ENCODE results near the gene TBC1D10A. TPM values are rescaled to one million over a fixed set of nuclear protein-coding genes. Genes with fewer than 3 reads are reported as not detected.

TBC1D10A gene
- total RNA-seq, 1 donor, result 29.8 TPM

DNA sequence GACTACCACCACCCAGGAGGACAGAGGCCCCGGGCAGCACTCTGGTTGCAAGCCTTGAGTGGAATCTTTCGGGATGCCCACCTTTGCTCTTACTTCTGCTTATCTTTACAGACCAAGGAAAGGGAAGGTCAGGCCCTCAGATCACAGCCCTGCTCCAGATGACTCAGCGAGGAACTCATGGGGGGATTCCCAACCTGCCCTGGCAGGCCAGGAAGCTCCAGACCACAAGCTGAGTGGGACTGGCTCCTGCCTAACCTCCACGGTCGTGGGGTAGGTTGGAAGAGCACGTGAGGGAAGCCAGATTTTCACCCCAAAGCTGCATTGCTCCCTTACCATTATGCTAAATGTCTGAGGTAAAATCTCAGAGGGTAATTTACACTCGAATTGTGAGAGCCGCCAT lies 11.8 kb downstream of the TBC1D10A start:
- DNase-seq (ENCODE audit: low read depth), result peak; percentile 73
- TF ChIP-seq, protein P1, sequence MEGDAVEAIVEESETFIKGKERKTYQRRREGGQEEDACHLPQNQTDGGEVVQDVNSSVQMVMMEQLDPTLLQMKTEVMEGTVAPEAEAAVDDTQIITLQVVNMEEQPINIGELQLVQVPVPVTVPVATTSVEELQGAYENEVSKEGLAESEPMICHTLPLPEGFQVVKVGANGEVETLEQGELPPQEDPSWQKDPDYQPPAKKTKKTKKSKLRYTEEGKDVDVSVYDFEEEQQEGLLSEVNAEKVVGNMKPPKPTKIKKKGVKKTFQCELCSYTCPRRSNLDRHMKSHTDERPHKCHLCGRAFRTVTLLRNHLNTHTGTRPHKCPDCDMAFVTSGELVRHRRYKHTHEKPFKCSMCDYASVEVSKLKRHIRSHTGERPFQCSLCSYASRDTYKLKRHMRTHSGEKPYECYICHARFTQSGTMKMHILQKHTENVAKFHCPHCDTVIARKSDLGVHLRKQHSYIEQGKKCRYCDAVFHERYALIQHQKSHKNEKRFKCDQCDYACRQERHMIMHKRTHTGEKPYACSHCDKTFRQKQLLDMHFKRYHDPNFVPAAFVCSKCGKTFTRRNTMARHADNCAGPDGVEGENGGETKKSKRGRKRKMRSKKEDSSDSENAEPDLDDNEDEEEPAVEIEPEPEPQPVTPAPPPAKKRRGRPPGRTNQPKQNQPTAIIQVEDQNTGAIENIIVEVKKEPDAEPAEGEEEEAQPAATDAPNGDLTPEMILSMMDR (IDR thresholded peaks at IDR 0.05; ENCODE audit: insufficient read depth, low read depth, low read length), result no peak
- H3K4me3 ChIP-seq (ENCODE audit: low read depth, low read length), result no peak overlapping the region

DNA sequence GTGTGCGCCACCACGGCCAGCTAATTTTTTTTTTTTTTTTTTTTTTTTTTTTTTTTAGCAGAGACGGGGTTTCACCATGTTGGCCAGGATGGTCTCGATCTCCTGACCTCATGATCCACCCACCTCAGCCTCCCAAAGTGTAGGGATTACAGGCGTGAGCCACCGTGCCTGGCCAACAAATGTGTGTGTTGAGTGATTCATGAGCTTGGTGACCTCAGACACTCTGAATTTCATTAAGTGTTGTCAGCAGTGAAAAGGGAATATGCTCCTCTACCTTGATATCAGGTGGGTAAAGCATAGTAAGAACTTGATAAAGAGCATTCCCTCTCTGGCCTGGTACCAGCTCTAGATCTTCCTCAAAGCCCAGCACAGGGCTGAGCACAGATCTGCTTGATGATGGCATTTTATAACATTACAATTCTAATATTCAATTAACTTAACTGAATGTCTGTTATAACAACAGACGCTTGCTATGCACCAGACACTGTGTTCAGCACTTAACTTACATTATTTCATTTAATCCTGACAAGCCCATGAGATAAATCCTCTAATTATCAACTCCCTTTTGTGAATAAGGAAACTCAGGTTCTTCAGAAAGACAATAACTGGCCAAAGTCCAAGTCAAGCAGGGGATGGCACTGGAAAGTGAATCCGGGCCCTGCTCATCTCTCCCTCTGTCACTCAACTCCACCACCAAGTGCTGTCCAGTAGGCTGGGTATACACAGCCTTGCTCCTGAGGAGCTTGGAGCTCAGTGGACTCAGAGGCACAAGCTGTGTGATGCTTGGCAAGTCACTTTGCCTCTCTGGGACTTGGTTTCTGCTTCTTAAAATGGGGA lies 13.0 kb downstream of the TBC1D10A start:
- no peak for DNase-seq (ENCODE audit: low read depth)
- no peak overlapping the region for H3K4me3 ChIP-seq (ENCODE audit: low read depth, low read length)
- TF ChIP-seq, protein P1 (IDR thresholded peaks at IDR 0.05; ENCODE audit: insufficient read depth, low read depth, low read length), result no peak

DNA sequence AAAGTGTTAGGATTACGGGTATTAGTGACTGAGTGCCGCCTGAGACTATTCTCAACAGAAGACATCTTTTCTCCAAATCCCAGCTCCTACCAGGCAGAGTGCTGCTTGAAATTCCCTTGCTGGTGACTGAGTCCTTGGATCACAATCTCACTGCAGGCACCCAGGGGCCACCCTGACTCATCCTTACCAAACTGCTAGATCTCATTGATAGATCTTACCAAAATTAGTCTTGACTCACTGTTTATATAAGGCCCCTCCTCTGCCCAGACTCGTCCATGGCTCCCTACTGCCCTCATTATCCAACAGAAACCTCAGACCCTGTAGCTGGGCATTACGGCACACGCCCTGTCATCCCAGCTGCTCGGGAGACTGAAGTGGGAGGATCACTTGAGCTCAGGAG lies 14.7 kb downstream of the TBC1D10A start:
- no peak overlapping the region for H3K4me3 ChIP-seq (ENCODE audit: low read depth, low read length)
- TF ChIP-seq, protein P1 (IDR thresholded peaks at IDR 0.05; ENCODE audit: insufficient read depth, low read depth, low read length), result no peak
- peak; percentile 85 for DNase-seq (ENCODE audit: low read depth)

DNA sequence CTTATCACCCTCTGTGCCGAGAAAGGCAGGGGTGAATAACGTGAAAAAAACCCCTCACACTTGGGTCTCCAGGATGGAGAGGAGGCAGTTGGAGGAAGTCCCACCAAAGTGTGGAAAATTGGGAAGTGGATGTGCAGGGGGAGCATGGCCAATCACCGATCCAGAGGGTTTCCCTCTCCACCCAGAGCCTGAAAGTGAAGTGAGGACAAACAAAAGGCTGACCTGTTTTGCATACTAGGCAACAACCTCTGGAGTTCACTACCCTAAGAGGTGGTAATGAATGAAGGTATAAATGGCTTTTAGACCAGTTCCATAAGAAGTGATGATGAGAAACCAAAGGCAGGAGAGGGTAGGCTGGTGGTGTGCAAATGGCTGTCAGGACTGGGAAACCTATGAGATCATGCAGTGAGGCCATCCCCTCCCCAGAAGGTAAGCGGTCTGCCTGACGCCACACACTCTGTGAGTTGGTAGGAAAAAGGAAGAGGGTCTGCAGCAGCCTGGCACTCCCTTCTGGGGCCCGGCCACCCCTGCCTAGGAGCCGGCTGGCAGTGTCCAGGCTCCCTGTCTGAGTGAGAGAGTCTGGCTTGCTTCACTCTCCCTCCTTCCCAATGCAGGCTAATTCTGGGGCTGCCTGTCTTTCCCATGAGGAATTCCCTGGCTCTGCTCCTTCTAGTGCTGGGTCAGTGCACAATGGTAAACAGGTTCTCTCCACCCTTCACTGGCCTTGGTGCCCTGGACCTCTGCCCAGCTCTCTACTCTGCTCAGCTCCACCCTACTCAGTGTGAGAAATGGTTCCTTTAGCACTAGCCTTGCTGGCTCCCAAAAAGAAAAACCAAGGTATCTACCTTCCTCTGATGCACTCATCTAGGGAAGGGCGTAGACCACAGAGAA lies 15.6 kb downstream of the TBC1D10A start:
- peak; percentile 87 for DNase-seq (ENCODE audit: low read depth)
- TF ChIP-seq, protein P1 (IDR thresholded peaks at IDR 0.05; ENCODE audit: insufficient read depth, low read depth, low read length), result no peak
- no peak overlapping the region for H3K4me3 ChIP-seq (ENCODE audit: low read depth, low read length)

DNA sequence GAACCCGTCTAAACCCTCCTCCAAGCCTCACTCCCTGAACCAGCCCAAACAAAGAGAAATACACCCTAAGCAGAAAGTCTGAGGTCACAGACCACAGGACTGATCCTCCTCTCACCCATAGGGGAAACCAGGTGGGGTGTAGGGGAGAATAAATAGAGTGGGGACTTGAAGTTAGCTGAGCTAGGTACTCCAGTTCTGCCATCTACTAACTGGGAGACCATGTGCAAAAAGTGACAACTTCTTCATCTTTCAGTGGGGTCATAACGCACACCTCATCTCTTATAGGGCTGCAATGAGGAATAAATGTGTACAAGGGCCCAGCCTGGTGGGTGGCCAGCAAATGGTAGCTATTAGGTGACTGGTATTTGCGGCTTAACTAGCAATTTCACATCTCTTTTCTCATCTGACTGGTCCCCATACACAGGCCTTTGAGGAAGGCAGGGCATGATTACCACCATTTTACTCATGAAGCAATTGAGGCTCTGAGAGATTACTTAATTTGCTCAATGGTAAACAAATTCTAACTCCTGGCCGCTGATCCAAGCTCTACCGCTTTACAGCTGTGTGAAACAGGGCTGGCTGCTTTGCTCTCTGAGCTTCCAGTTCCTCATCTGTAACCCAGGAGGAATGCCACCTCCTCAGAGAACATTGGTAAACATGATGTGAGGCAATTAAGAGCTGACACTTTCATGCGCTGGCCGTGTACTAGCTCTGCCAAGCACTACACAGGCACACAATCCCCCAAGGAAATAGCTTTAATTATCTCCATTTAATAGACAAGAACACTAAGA lies 16.6 kb downstream of the TBC1D10A start:
- DNase-seq (ENCODE audit: low read depth), result peak; percentile 98
- H3K4me3 ChIP-seq (ENCODE audit: low read depth, low read length), result no peak overlapping the region
- TF ChIP-seq, protein P1 (IDR thresholded peaks at IDR 0.05; ENCODE audit: insufficient read depth, low read depth, low read length), result no peak

DNA sequence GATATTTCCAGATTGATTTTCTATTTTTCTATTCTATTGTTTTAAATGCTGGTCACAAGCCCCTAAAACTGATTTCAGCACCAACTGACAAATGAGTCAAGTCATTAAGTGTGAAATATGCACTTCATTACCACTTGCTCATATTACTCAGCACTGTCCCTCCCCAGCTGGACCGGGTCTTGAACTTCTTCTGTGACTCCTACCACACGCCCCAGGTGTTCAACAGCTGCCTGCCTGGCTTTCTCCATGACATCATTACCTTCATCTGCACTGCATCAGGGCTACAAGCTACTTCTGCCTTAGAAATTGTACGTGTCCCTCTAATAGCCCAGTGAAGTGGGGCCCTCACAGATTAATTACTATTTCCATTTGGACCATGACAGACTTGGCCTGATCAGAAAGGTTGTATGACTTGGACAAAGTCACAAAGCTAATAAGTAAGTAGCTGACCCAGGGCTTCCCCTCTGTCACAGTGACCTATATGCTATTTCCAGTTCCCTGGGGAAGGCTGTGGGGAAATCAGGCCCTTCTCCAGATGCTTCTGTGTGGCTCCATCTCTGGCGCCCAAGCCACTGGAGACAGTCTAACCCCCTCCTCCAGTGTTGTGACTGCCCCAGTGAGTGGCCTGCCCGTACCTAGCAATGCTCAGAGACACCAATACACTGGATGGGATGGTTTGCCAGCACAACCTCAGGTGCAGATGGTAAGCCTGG lies 18.1 kb downstream of the TBC1D10A start:
- no peak overlapping the region for H3K4me3 ChIP-seq (ENCODE audit: low read depth, low read length)
- DNase-seq (ENCODE audit: low read depth), result peak; percentile 94
- TF ChIP-seq, protein P1 (IDR thresholded peaks at IDR 0.05; ENCODE audit: insufficient read depth, low read depth, low read length), result no peak

Data from fibroblast of villous mesenchyme (primary cell).